HG02678 (cell line): ENCODE measurements around the gene PINLYP.

ENCODE experiments used
- ATAC-seq: cut with Tn5 transposase; IDR thresholded peaks from one replicate; pipeline ENCODE4 v1.9.1; 2021; ENCODE audit warnings: mild to moderate bottlenecking, moderate library complexity; ENCODE audit not compliant: unreplicated experiment

The PINLYP gene

DNA sequence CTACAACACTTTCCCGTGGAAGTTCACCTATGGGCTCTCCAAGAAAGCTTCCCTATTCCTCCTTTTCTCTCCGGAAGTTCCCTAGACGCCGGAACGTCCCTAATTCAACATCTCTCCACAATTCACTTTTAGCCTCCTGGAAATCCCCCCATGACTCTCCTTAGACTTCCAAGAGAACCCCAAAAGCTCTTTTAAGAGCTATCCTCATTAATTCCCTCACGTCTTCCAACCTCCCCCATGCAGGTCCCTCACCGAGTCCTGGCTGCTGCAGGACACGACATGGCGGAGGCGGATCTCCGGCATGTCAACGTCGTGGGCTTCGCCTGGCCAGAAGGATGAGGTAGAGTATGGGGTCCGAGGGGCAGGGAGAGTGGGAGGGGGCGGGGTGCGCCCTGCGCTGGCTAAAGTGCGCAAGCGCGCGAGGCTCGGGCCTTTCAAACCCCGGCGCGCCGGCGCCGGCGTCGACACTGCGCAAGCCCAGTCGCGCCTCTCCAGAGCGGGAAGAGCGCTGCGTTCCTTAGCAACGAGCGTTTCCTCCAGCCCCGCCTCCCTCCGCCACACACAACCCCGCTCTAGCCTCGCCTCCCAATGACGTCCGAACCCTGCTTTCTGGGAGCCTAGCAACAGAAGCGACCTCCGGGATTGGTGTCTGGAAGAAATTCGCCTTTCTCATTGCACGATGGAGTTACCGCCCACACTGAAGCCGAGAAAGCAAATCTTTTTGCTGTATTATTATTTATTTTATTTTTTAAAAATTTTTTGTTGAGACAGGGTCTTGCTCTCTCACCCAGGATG lies at the start of gene PINLYP, which contains the start of gene XRCC1:
Gene PINLYP, plus strand, starts transcription at position 646 of the 795 bp plus-strand sequence. CDS start 1,391 bp downstream, outside the sequence.
Gene XRCC1, minus strand, starts transcription at position 372 of the 795 bp plus-strand sequence. Its CDS starts 69 bp downstream, at position 303.
- ATAC-seq = peak; percentile 95

DNA sequence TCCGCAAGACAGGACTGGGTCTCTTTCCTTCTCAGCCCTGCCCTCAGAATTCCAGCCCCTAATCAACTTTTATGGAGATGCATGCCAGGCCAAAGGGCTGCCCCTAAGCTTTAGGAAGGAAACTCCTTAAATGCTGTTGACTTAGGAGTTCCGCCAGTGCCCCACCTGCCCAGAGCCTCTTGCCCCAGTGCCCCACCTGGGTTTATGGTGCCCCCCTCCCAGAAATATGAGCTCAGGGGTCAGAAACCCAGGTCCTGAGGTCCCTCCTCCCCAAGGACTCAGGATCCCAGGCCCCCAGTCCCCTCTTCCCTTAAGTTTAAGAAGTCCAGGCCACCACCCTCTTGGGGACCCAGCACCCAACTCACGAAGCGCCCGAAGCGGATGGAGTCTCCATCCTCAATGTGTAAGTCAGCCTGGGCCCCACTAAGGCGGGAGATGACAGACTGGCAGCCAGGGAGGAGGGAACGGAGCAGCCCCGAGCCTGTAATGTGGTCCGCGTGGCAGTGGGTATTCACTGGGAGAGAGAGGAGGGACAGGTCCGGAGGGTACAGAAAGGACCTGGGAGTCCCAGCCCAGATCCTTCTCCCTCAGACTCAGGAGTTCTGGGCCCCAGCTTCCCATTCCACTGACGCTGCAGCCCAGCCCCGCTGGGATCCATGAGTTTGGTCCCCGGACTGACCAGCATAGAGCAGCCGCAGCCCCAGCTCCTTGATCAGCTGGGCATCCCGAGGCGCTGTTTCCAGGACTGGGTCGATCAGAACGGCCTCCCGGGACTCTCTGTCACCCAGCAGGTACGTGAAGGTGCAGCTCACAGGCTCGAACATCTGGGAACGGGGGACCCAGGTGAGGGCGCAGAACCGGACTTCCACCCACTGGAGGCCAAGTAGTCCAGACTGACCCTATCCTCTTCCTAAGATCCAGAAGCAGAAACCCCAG lies 49.5 kb upstream of the PINLYP start:
- ATAC-seq = no peak

DNA sequence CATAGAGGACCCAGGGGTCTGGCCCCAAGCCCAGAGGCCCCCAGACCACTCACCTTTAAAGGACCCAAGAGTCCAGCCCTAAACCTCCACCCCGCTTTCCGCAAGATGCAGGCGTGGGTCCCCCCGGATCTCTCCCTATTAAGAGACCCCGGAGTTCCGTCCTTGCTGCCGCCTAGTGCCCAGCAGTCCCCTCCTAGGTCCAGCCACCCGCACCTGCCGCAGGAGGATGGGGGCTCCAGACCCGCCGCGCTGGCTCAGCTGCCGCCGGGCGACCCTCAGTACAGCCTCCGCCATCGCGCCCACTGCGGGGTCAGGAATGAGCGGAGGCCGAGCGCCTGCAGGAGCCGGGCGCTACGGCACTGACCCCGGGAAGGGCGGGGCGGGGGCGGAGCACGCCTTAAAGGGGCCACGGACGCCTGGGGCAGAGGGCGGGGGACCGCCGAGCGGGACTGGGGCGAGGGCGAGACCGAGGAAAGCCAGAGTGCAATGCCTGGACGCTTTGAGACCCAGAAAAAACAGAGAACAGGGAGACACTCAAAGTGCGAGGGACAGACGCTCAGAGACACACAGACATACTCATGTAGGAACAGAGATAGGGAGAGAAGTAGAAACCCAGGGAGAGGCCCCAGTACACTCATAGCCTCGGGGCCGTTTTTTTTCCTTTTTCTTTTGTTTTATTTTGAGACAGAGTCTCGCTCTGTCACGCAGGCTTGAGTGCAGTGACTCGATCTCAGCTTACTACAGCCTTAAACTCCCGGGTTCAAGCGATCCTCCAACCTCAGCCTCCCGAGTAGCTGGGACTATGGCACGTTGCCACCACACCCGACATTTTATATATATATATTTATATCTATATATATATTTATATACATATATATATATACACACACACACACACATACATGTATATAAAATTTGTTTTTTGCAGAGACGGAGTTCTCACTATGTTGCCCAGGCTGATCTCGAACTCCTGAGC lies 48.4 kb upstream of the PINLYP start, which contains the start of gene ETHE1:
Gene ETHE1, minus strand, starts transcription at position 318 of the 976 bp plus-strand sequence. Its CDS starts 24 bp downstream, at position 294.
- ATAC-seq = peak; percentile 79

DNA sequence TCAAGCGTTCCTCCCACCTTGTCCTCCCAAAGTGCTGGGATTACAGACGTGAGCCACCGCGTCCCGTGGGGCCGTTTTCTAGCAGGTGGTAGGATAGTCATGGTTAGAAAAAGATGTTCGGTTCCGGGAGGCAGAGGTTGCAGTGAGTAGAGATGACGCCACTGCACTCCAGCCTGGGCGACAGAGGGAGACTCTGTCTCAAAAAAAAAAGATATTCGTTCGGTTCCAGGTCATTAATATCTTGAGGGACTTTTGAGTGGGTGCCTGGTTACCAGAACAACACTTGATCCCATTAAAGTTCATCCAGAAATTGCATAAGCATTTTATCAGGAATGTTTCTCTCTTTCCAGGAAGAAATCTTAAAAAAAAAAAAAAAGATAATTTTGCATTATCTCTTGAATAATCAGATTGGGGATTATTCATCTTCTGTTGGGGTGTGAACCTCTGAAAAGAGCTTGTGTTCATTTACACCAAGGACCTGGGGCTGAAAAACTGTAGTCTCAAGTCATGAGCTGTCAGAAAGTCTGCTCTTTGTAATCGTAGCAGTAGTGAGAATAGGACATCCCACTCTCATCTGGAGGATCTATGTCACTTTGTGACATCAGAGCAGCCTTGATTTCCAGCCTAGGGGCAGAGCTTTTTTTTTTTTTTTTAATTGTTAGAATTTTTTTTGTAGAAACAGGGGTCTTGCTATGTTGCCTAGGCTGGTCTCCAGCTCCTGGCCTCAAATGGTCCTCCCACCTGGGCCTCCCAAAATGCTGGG lies 47.6 kb upstream of the PINLYP start:
- no peak for ATAC-seq

DNA sequence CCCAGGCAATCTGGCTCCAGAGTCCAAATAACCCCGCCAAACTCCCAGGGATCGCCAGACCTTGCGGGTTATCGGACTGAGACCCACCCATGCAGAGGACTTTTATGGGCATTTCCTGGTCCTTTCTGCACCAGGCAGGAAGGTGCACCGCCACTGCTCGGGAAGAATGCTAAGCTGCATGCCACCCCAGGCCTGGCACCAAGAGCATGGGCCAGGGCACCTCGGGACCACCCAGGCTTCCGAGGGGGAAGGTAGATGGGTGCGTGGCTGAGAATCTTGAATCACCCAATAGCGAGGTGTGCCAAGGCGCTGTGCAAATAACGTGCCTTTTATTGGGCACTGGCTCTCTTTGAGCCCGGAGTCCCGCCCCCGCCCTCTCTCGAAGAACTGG lies 43.0 kb upstream of the PINLYP start:
- peak; percentile 20 for ATAC-seq

DNA sequence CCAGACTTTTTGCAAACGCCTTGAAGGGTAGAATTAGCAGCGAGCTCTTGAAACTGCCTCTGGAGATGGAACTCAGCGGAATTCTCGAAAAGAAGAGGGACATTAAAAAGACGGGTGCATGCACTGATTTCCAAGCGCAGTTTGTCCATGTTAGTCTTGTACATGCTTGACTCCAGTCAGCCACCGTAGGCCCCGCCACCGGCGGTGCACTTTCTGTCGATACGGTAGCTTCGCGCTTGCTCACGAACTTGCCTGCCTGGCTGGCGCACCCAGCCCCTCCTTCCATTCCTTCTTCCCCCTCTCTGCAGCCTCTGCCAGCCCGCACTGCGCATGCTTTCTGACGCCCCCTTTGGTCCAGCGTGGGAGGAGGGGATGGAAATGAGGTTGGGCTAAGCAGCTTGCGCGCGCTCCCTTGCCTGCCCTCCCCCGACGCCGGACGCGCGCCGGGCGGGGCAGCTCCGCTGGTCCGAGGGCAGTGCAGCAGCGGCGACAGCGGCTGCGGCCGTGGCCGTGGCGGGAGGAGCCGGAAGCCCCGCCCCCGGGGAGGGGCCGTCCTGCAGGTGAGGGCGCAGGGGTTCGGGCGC lies 42.5 kb upstream of the PINLYP start, which contains the start of gene ZNF575:
Gene ZNF575, plus strand, starts transcription at position 227 of the 584 bp plus-strand sequence. CDS start 1,235 bp downstream, outside the sequence.
- ATAC-seq = peak; percentile 70

DNA sequence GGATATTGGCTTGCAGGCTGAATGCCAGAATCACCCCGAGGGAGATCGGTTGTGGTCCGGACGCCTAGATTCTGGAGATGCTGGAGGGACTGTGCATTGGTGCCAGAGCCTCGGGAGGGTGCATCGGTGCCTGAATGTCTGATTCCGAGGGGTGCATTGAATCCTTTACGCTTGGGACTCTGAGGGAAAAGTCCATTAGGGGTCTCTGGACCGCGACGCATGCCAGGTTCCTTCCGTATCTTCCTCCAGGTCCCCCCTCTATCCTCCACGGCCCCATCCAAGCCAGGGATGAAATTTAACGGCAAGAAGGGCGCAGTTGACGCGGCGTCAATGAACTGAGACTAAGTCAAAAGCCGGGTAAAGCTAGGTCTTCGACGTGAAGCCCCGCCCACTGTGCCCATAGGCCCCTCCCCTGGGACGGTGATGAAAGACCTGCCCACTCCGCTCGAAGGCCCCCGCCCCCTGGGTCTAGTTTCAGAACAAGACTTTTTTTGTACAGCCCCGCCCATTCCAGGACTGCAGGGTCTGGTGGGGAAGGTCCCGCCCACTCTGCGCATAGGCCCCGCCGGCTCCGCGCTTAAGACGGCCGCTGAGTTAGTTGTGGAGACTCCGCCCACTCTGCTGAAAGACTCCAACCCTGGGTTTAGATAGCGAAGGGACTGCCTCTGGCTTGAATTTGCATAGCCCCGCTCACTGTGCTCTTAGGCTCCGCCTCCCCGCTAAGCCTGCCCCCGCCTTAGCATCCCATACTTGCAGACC lies 41.9 kb upstream of the PINLYP start:
- peak; percentile 59 for ATAC-seq

DNA sequence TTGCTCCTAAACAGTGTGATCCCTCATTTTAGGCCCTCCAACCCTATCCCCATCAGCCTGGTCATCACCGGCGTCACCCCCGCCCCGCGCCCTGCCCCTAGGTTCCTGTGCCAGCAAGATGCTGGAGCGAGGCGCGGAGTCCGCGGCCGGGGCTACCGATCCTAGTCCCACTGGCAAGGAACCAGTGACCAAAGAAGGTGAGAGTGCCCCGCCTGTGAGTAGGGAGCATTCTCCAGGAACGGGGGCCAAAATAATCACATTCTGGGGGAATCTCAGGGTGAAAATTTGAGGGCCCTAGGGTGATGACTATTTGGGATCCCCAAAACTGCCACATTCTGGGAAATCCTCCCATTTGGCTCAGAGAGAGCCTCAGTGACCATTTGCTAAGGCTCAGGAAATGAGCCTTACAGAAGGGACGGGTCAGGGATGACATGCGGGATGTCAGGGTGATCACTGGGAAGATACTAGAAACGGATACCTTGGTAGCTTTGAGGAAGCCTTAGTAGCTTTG lies 41.2 kb upstream of the PINLYP start:
- no peak for ATAC-seq

DNA sequence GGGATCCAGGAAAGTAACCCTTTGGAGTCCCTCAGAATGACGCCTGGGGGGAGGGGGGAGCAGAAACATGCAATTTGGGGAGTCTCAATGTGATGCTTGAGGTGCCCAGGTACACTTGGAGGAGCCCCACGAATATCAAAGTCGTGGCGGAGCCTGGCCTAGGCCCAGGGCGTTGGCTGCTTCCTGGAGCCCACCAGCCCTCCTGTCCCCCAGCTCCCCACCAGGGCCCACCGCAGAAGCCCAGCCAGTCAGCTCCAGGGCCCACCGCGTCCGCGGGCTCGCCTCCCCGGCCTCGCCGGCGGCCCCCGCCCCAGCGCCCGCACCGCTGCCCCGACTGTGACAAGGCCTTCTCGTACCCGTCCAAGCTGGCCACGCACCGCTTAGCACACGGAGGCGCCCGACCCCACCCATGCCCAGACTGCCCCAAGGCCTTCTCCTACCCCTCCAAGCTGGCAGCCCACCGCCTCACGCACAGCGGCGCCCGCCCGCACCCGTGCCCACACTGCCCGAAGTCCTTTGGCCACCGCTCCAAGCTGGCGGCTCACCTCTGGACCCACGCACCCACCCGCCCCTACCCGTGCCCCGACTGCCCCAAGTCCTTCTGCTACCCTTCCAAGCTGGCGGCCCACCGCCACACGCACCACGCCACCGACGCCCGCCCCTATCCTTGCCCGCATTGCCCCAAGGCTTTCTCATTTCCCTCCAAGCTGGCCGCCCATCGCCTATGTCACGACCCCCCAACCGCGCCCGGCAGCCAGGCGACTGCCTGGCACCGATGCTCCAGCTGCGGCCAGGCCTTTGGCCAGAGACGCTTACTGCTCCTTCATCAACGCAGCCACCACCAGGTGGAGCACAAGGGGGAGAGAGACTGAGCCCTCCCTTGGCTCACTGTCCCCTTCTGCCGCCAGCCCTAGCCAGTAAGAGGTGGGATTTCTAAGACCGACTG lies 40.5 kb upstream of the PINLYP start:
- no peak for ATAC-seq

DNA sequence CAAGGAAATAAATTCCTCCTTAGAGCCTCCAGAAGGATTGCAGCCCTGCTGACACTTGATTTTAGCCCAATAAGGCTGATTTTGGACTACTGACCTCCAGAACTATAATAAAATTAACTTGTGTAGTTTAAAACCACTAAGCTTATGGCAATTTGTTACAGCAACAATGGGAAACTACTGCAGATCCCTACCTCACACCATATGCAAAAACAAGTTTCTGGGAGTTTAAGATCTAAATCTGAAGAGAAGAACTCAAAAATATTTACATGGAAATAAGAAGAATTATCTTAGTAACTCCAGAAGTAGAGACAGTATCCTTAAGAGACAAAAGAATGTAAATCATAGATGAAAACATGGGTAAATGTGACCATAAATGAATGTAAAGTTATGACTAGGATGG lies 36.7 kb upstream of the PINLYP start:
- no peak for ATAC-seq

DNA sequence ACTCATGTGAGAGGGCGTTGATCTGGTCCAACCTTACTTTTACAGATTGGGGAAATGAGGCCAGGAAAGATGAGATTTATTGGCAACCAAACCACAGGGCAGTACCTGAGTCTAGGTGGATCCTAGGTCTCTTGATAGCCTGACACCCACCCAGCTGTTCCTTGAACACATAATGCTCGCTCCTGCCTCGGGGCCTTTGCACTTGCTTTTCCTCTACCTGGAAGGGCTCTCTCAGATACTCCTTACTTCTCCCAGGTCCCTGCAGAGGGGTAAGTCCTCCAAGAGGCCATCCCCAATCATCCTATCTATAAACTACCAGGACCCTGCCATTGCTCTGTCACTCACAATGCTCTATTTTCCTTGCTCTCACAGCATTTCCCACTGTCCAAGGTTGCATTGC lies 35.2 kb upstream of the PINLYP start:
- ATAC-seq = no peak

DNA sequence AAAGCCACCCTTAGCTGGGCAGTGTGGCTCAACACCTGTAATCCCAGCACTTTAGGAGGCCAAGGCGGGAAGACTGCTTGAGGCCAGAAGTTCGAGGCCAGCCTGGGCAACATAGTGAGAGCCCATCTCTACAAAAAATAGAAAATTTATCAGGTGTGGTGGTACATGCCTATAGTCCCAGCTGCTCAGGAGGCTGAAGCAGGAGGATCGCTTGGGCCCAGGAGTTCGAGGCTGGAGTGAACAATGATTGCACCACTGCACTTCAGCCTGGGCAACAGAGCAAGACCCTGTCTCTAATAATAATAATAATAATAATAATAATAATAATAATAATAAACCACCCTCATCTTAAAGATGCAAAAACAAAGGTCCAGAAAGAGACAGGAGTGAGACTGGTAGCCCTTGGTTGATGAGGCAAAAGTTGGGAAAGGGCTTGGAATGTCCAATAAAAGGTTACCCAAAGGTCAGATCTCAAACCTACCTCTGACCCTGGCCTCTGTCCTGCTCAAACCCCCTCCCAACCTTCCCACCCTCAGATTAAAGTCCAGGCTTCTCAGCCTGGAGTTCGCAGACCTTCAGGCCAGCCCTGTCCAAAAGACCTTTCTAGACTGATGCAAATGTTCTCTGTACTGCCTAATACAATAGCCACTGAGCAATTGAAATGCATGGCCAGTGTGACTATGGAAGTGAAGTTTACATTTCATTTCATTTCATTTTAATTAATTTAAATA lies 33.5 kb upstream of the PINLYP start:
- ATAC-seq = no peak

DNA sequence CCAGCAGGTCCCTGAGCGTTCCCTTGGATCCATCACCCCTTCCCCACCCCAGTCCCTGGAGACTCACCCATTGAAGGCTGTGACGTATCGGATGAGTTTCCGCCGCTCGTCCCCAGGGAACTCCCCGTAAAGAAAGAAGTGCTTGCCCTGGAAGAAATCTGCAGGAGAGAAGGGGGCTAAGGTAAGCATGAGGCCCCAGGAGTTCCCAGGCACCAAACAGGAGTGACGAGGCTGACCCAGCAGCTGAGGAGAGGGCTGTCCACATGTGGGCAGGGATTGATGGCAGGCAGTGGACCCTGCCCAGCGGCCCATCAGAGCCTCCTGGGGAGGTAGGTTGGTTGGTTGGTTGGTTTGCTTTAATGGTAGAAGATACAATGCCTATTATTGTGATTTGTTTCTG lies 31.5 kb upstream of the PINLYP start:
- no peak for ATAC-seq

DNA sequence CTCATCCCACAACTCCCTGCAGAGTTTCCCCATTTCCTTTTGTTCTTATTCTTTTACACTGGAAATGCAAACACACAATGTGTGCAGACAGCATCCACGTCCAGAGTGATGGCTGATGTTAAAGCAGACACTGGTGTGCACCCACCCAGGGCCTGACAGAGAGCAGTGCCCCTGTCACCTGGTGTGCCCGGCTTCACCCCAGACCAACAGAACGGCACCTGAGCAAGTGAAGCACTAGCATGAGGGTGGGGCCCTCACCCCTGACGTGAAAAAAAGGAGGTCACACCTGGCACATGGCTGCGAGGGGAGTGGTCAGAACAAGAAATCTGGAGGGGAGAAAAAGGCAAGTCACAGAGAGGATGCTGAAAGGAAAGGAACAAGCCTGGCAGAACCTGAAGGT lies 30.3 kb upstream of the PINLYP start:
- ATAC-seq = no peak

DNA sequence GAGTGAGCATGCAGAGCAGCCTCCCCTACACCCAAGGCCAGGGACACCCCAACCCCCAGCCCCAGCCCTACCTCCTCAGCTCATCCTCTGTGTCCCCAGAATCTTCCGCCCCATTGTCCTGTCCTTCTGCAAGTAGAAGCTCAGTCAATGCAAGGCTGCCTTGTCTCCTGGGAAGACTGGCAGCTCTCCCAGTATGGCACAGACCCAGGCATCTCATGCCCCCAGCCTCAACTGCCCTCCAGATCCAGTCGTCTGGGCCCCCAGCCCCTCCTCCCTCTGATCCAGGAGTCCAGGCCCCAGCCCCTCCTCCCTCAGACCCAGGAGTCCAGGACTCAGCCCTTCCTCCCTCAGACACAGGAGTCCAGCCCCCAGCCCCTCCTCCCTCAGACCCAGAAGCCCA lies 29.6 kb upstream of the PINLYP start:
- no peak for ATAC-seq

DNA sequence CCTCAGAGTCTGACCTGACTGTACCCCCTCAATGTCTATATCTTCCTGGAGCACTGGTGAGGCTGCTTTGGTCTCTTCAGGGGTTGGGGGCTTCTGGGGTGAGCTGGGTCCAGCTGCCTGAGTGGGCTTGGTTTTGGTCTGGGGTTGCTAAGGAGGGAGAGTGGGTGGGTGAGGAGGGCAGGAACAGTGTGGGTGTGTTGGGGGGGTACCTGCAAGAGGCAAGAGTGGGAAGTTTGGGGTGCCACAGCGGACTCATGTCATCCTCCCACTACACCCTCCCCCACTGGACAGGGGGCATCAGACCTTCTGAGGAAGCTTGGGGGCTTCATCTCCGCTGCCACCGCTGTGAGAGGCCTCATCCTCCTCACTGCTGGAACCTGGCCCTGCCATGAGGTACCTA lies 29.0 kb upstream of the PINLYP start:
- no peak for ATAC-seq
